Spleen (tissue), 7 donors: ENCODE measurements around the gene C15orf39.
A peak's percentile ranks its signal among the peaks of the same experiment; 100 is the strongest.

Experiments used
- POLR2A ChIP-seq, 3 donors: fragments of 450-650 bp; IDR thresholded peaks; one replicate each; pipeline ENCODE4 v1.5.1; 2017; ENCODE audit warnings: antibody characterized with exemption in 3 of 3, mild to moderate bottlenecking in 1 of 3
- POLR2AphosphoS5 ChIP-seq, 3 donors: sonication (generic); formaldehyde crosslinking; IDR thresholded peaks; one replicate each; pipeline ENCODE4 v1.5.1; 2017; ENCODE audit warnings: antibody characterized with exemption in 3 of 3
- TF ChIP-seq, protein P1 (sequence below), 11 experiments: fragments of 200-600 bp in 7 of 11; fragments of 450-650 bp in 4 of 11; sonication (generic) in 4 of 11; IDR thresholded peaks in 8 of 11; conservative IDR thresholded peaks in 3 of 11; 1 replicate in 7 of 11; 2 replicates in 4 of 11; pipeline versions ENCODE4 v1.4.0 to v1.8.0; 2016 to 2021; ENCODE audit warnings: antibody characterized with exemption in 11 of 11, inconsistent platforms in 4 of 11, mild to moderate bottlenecking in 1 of 11
- donor health status: DM: no; HTN: no; CAD: no; lungs with moderate emphysema.
- donor health status: DM: no; HTN: no; CAD: no.
- donor health status: DM: no; HTN: no; CAD: no.

DNA sequence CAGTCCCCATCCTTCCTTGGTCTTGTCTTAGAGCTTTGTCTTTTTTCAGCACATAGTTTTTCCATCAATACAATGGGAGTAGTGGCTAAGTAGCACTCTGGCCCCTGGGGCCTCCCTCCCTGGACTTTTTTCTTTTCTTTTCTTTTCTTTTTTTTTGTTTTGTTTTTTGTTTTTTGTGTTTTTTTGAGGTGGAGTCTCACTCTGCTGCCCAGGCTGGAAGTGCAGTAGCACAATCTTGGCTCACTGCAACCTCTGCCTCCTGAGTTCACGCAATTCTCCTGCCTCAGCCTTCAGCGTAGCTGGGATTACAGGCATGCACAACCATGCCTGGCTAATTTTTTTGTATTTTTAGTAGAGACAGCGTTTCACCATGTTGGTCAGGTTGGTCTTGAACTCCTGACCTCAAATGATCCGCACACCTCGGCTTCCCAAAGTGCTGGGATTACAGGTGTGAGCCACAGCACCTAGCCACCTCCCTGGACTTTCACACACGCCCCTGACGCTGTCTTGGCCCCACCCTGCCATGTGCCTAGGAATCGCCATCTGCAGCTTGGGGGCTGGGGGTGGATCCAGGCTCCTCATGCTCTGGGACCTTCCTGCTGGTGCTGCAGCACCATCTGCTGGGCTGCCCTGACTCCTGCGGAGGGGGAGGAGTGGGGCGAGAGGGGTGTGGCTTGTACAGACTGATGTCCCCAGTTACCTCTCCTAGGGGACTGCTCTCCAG, 2.8 kb downstream of the C15orf39 start:
- TF ChIP-seq, protein P1, sequence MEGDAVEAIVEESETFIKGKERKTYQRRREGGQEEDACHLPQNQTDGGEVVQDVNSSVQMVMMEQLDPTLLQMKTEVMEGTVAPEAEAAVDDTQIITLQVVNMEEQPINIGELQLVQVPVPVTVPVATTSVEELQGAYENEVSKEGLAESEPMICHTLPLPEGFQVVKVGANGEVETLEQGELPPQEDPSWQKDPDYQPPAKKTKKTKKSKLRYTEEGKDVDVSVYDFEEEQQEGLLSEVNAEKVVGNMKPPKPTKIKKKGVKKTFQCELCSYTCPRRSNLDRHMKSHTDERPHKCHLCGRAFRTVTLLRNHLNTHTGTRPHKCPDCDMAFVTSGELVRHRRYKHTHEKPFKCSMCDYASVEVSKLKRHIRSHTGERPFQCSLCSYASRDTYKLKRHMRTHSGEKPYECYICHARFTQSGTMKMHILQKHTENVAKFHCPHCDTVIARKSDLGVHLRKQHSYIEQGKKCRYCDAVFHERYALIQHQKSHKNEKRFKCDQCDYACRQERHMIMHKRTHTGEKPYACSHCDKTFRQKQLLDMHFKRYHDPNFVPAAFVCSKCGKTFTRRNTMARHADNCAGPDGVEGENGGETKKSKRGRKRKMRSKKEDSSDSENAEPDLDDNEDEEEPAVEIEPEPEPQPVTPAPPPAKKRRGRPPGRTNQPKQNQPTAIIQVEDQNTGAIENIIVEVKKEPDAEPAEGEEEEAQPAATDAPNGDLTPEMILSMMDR (IDR thresholded peaks at IDR 0.05 in 8 of 11, conservative IDR thresholded peaks at IDR 0.05 in 3 of 11): peak; percentile 95 to 99 (median 98)
- TF ChIP-seq POLR2A (IDR thresholded peaks at IDR 0.05) (no peak), POLR2AphosphoS5 (IDR thresholded peaks at IDR 0.05) (peak; percentile 87 to 89 (median 88))
